GM19240 (cell line): ENCODE data around the gene MYH10.

ENCODE experiments used
- DNase-seq: peaks from one replicate; pipeline ENCODE4 v3.0.0; 2011; ENCODE audit warnings: low spot score; ENCODE audit not compliant: insufficient read length

Gene MYH10

GRCh38 chr17:8610558-8610957 is 20.0 kb downstream of the MYH10 start:
- DNase-seq, result no peak

- DNase-seq, result no peak
Measured at GRCh38 chr17:8609910-8610309, 20.6 kb downstream of the MYH10 start.

- DNase-seq, result no peak
Measured at GRCh38 chr17:8608001-8608400, 22.5 kb downstream of the MYH10 start.

GRCh38 chr17:8606401-8606800 is 24.1 kb downstream of the MYH10 start:
- DNase-seq, result no peak

- DNase-seq, result no peak
Measured at GRCh38 chr17:8602679-8603078, 27.8 kb downstream of the MYH10 start.

GRCh38 chr17:8599351-8600011 is 31.0 kb downstream of the MYH10 start:
- no peak for DNase-seq

GRCh38 chr17:8598913-8599312 is 31.6 kb downstream of the MYH10 start:
- DNase-seq, result no peak

- DNase-seq, result no peak
Measured at GRCh38 chr17:8593830-8594229, 36.7 kb downstream of the MYH10 start.

GRCh38 chr17:8593276-8593675 is 37.2 kb downstream of the MYH10 start:
- no peak for DNase-seq

GRCh38 chr17:8588877-8589554 is 41.5 kb downstream of the MYH10 start:
- DNase-seq, result no peak

GRCh38 chr17:8586766-8587165 is 43.8 kb downstream of the MYH10 start:
- no peak for DNase-seq

- no peak for DNase-seq
Measured at GRCh38 chr17:8585911-8586310, 44.6 kb downstream of the MYH10 start.

GRCh38 chr17:8583954-8584353 is 46.6 kb downstream of the MYH10 start:
- no peak for DNase-seq

- DNase-seq, result no peak
Measured at GRCh38 chr17:8580952-8581658, 49.4 kb downstream of the MYH10 start.

GRCh38 chr17:8577868-8578267 is 52.7 kb downstream of the MYH10 start:
- DNase-seq, result no peak

GRCh38 chr17:8576559-8577294 is 53.8 kb downstream of the MYH10 start:
- no peak for DNase-seq

GRCh38 chr17:8574687-8575086 is 55.8 kb downstream of the MYH10 start:
- no peak for DNase-seq

- no peak for DNase-seq
Measured at GRCh38 chr17:8572764-8573163, 57.8 kb downstream of the MYH10 start.

GRCh38 chr17:8563981-8564602 is 66.4 kb downstream of the MYH10 start:
- no peak for DNase-seq

GRCh38 chr17:8563024-8563776 is 67.3 kb downstream of the MYH10 start:
- DNase-seq, result no peak

GRCh38 chr17:8558144-8558543 is 72.4 kb downstream of the MYH10 start:
- no peak for DNase-seq
